DMS114 treated with DMSO at 0.1 percent for 48 hours (cell line): ENCODE measurements around the gene SVEP1.
"Not testable (repeated sequence)": the region's sequence is repeated elsewhere in the genome, so short reads cannot be mapped to it uniquely, and the experiment has no call there.

Experiments used
- DNase-seq: peaks from one replicate; lab custom pipeline; 2025; ENCODE audit not compliant: unreplicated experiment; lab: John Stamatoyannopoulos, UW

SVEP1 gene

GRCh38 chr9:110579034-110579861, at the start of gene SVEP1:
SVEP1 (minus strand) TSS chr9:110579741; CDS start chr9:110579543, 198 bp downstream.
- no peak for DNase-seq

GRCh38 chr9:110626101-110626829, 46.7 kb upstream of the SVEP1 start:
- no peak for DNase-seq

GRCh38 chr9:110623462-110624025, 44.0 kb upstream of the SVEP1 start:
- DNase-seq = peak; percentile 29

GRCh38 chr9:110622368-110622767, 42.8 kb upstream of the SVEP1 start:
- DNase-seq = no peak

- no peak for DNase-seq
Measured at GRCh38 chr9:110620726-110621125, 41.2 kb upstream of the SVEP1 start.

GRCh38 chr9:110619831-110620230, 40.3 kb upstream of the SVEP1 start:
- no peak for DNase-seq

- no peak for DNase-seq
Measured at GRCh38 chr9:110615498-110615897, 36.0 kb upstream of the SVEP1 start.

GRCh38 chr9:110614576-110614975, 35.0 kb upstream of the SVEP1 start:
- not testable (repeated sequence) for DNase-seq

GRCh38 chr9:110606179-110606790, 26.7 kb upstream of the SVEP1 start:
- DNase-seq = no peak

- no peak for DNase-seq
Measured at GRCh38 chr9:110605565-110605964, 26.0 kb upstream of the SVEP1 start.

DNA sequence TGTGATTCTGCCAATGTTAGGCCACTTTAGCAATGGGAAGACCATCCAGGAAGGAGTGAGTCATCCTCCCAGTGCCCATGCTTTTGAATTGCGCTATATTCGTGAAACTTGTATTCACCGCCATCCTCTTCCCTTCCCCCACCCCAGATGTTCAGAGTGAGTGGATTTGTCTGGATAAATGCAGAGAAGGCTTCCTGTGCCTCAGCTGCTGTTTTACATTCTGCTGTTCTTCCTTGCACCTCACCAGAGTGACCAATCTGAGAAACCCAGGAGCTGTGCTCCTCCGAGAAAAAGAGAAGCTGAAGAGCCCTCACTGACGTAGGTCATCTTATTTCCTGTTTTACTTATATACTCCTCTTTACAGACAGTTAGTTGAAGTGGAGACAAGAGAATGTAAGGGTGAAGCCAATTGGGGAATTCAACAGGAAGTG, 24.6 kb upstream of the SVEP1 start:
- DNase-seq = no peak

DNA sequence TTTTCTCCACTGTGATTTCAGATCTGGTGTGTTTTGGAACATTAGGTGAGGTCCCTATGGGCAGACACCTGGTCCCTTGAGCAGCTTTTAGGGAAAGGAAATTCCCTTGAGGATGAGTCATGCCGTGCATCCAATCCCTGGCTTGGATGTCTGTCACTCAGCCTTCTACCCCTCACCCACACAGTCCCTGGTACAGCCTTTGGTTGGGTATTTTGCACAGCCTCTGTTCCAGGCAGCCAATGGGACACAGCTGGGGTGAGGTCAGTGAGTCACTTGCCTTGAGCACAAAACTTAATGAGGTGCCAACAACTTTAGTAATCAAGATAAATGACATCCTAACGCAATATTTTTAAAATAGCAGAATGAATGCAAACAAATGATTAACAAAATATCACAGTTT, 22.7 kb upstream of the SVEP1 start:
- no peak for DNase-seq

DNA sequence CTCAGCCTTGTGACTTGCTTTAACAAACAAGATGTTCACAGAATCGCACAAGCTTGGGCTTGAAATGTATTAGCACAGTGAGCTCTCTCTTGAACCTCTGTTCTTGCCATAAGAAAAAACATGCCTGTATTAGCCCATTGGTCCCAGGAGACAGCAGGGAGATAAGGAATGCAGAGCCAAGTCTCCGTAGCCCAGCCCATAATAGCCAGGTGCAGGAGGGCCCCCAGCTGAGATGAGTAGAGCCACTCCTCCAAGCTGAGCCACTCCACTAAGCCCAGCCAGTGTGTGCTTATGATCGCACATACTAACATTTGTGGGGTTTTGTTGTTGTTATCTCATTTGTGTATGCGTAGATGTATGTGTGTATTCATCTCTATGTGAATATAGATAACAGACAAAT, 21.6 kb upstream of the SVEP1 start:
- DNase-seq = no peak

DNA sequence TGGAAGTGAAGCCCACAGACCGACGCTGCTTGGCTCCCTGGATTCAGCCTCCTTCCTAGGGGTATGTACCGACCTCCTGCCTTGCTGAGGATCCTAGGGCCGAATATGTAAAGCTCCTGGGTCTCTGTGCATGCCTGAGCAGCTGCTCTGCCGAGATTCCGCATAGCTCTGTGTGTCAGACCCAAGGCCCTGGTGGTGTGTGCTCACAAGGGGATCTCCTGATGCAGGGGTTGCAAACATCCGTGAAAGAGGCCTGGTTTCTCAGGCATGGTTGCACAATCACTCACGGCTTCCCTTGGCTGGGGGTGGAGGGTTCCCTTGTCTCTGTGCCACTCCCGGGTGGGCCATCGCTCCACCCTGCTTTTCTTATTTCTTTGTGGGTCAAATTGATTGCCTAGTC, 19.9 kb upstream of the SVEP1 start:
- no peak for DNase-seq

GRCh38 chr9:110592044-110592830, 12.7 kb upstream of the SVEP1 start:
- no peak for DNase-seq

DNA sequence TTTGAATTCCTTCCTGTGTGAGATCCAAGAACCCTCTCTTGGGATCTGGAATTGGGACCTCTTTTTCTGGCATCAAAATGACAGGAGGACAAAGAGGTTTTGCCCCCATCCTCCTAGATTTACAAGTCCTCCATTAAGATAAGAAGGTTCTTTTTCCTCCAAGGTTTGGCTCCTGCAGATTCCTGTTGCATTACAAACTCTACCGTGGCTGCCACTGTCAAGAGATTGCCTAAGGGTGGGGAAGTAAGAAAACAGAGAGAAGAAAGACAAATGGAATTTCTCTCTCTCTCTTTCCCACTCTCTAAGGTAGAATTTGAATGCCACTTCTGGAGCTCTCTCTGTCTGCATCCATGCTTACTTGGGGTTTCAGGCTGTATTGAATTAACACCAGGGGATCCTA, 12.0 kb upstream of the SVEP1 start:
- DNase-seq = no peak

GRCh38 chr9:110590816-110591215, 11.3 kb upstream of the SVEP1 start:
- DNase-seq = no peak

DNA sequence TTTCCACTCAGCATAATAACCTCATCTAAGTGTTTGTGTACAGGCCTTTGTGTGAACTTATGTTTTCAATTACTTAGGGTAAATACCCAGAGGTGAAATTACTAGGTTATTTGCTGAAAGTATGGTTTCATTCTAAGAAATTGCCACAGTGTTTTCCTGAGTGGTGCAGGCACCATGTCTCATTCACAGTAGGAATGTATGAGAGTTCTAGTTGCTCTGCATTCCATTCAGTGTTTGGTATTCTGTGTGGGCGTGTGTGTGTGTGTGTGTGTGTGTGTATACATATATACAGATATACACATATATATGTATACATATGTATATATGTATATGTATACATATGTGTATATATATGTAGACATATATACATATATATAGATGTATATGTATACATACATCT, 8.8 kb upstream of the SVEP1 start:
- no peak for DNase-seq

- DNase-seq = no peak
Measured at GRCh38 chr9:110583237-110583636, 3.7 kb upstream of the SVEP1 start.

DNA sequence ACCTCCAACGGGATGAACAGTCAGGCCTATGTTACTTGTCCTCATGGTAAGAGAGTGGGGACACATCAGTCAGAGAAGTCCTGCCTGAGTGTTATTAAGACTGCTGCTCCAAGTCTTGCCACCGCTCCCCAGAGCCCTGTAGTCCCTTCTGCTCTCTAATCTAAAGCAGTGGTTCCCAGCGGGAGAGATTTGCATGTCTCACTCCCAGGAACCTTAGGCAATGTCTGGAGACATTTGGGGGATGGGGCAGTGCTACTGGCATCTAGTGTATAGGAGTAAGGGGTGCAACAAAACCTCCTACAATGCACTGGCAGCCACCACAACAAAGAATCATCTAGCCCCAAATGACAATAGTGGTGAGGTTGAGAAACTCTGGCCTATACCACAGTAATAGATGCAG, 2.6 kb upstream of the SVEP1 start:
- no peak for DNase-seq

DNA sequence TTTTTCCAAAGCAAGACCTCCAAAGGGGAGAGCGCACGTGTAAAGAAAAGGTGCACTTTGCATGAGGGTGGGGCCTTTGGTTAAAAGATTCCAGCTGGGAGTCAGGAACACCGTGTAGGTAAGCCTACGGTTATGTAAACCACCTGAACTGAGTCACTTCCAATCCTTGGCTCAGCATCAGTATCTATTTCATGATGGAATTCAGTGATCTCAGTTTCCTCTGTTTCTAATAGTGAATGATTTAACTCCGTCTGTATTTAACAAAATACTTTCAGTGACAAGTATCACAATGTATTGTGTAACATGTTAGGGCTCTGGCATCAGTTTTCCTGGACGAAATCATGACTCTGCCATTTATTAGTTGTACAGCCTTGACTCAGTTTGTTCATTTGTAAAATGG, 1.3 kb upstream of the SVEP1 start:
- no peak for DNase-seq
